Measurements from ENCODE around the gene TMEM179.

TMEM179 gene

GRCh38 chr14:104555430-104556255 lies 48.9 kb downstream of the TMEM179 start:
- DNase-seq (ENCODE audit: low spot score): no peak

DNA sequence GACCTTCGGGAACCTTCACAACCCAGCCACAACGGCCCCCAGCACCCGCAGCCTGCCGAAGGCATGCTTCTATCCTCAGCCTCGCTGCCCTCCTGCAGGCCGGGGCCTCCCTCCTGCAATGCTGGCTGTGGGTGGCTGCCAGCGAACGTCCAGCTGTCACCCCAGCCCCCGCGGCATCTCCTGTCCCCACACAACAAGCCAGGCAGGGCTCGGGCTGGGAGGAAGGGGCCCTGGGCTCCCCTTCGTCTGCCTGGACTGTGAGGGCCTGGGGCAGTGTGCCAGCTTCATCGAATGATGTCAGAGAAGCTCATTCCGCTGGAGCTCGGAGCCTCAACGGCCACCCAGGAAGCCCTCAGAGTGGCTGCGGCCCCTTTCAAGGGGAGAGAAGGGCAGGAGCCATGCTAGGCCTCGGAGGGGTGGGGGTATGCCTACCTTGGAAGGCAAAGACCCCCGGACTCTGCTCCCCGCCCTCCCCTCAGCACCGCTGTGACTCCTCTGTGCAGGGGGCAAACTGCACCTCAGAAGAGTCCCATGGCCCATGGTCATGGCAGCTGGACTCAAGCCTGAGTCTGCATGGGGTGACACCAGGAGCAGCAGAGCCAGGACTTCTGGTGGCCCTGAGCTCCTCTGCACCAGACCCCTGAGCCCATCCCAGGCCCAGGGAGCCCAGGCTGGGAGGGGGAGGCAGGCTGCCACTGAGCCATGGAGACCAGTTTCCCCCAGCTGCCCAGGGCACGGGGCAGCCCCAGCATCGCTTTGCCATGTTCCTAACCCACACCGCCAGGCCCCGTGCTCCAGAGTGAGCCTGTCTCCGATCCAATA lies 49.8 kb downstream of the TMEM179 start:
- no peak for DNase-seq (ENCODE audit: low spot score)

- no peak for DNase-seq (ENCODE audit: low spot score)
Measured at GRCh38 chr14:104554088-104554607, 50.4 kb downstream of the TMEM179 start.

- no peak for DNase-seq (ENCODE audit: low spot score)
Measured at GRCh38 chr14:104553166-104554087, 51.1 kb downstream of the TMEM179 start.

- no peak for DNase-seq (ENCODE audit: low spot score)
Measured at GRCh38 chr14:104552738-104553125, 51.8 kb downstream of the TMEM179 start.

DNA sequence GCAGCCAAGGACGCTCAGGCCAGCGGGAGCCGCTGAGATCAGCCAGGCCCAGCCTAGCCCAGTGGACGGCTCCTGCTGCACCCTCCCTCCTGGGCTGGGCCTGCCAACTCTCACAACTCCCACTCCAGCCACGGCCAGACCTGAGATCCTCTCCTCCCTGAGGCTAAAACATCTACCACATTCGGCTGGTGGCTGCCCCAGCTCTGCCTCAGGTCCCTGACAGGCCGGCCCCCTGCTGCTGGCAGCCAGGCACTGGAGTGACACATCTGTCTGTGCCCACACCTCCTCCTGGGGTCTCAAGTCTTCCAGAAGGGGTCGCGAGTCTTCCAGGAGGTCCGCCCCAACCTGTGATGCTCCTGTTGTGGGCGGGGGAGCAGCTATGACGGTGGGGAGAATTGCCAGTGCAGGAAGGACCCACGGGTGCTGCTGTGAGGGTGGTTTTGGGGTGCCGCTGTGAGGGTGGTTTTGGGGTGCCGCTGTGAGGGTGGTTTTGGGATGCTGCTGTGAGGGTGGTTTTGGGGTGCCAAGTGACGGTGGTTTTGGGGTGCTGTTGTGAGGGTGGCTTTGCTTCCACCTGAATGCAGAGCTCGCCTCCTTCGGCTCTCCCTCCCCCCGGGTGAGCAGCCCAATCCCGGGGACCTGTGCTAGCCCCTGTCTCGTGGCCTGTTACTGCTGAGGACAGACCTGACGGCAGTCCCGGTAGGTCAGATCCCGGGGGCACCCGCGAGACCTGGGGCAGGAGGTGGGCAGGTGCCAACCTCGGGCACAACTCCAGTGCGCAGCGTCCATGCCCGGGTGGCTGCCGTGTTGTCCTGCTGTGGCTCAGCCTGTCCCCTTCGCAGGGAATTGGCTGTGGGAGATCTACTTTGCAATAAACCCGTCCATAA lies 52.5 kb downstream of the TMEM179 start:
- DNase-seq (ENCODE audit: low spot score): no peak

DNA sequence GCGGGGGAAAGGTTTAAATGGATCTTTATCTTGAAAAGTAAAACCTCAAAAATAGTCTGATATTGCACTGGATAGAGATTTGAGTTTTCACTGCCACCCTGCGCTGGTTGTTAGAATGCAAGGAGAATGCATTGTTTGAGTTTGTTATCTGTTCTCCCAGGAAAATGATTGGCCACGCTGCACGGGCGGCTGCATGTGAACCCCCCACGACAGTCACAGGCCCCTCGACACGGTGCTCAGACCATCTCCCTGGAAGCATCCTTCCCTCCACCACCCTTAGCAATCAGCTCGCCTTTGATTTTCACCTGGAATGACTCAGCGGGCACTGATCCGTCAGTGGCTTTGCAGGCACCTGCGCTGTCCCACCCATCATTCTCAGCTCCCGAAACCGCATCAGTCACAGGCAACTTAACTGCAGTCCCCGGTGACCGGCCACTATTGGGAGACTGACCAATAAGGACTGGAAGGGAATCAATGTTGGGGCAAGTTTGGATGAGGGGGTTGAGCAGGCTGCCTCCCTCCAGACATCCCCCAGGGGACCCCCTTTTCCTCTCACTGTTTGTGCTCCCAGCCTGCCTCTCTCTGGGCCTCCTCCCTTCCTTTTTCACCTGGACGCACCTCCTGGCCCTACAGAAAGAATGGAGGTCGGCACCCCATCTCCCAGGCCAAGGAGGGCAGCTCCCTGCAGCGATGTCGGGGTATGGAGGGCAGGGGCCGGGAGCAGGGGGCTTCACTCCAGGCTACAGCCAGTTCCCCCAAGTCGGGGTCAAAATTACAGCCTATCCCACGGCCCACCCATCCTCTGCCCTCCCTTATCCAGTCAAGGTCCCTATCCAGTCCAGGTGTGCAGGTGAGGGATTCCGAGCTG lies 53.5 kb downstream of the TMEM179 start:
- no peak for DNase-seq (ENCODE audit: low spot score)

DNA sequence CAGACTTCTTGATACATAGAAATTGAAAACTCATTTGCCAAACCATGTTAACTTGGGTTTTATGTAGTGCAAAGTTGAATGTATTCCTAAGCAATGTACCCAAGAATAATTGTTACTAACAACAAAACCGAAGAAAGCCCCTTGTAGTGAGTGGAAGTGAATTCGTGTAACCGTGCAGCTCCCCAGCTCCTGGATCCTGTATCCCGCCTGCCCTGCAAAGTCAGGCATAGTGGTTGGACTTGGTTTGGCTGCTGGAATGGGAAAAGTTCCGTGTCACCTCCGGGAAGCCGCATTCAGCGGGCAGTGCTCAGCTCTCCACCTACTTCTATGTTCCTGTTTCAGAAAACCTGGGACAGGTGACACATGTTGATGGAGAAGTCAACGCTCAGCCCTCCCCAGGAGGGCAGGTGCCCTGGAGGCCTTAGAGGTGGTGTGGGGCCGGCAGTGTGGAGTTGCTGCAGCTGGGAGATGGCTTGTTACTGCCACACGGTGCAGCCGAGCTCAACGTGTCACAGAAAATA lies 54.2 kb downstream of the TMEM179 start:
- no peak for DNase-seq (ENCODE audit: low spot score)

GRCh38 chr14:104549536-104550339 lies 54.8 kb downstream of the TMEM179 start:
- no peak for DNase-seq (ENCODE audit: low spot score)

GRCh38 chr14:104548802-104549535 lies 55.6 kb downstream of the TMEM179 start:
- DNase-seq (ENCODE audit: low spot score): no peak

DNA sequence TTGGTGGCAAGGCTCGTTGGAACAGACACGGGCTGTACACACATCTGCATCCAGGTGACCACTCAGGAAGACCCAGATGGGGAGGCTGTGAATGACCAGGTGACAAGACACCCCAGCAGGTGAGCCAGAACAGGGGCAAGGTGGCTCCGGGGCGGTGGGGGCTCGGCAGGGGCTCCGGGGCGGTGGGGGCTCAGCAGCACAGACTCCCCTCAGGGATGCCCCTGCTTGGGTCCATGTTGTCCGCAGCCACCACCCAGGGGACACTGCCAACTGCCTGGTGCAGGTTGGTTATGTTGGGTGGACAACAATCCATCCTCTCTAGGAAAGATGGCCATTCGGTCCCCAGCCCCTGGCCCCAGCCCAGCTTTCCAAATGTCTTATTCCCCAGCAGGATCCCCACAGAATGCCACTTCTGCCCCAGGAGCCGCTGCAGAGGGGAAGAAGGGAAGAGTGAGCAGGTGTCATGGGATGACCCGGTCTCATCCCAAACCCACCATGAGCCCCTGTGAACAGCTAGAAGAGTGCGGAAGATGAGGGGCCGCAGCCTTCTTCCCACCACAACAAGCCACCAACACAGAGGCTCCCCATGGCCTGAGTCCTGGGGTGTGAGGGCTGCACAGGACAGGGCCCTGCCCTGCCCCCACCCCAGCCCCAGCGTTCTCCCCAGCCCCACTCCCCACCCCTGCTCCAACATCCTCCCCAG lies 56.4 kb downstream of the TMEM179 start:
- no peak for DNase-seq (ENCODE audit: low spot score)

- no peak for DNase-seq (ENCODE audit: low spot score)
Measured at GRCh38 chr14:104547310-104547997, 57.1 kb downstream of the TMEM179 start.

DNA sequence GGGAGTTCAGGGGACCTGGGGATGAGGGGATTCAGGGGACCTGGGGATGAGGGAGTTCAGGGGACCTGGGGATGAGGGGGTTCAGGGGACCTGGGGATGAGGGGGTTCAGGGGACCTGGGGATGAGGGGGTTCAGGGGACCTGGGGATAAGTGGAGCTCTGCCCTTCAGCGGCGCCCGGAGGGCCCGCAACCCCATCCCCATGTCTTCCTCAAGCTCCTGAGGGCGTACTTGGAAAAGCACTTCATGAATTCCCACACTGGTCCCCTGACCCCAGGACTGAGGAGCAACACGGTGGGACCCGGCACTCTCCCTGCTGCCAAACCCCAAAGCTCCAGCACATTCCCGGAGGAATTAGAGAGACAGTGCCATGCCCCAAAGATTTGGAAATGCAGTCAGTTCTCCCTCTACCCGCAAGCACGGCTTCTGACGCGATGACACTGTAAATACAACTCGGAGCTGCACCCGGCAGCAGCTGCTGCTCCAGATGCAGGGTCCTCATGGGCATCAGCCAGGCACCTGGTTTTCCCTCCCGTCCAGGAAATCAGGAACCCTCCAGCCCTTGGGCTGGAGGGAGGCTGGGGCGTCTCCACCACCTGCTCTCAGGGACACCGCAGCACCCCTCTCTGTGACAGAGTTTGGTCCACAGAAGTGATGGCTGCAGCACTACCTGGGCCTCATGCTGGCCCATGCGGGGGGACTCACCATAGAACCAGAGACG lies 57.8 kb downstream of the TMEM179 start:
- DNase-seq (ENCODE audit: low spot score): no peak

- no peak for DNase-seq (ENCODE audit: low spot score)
Measured at GRCh38 chr14:104545942-104546501, 58.5 kb downstream of the TMEM179 start.

DNA sequence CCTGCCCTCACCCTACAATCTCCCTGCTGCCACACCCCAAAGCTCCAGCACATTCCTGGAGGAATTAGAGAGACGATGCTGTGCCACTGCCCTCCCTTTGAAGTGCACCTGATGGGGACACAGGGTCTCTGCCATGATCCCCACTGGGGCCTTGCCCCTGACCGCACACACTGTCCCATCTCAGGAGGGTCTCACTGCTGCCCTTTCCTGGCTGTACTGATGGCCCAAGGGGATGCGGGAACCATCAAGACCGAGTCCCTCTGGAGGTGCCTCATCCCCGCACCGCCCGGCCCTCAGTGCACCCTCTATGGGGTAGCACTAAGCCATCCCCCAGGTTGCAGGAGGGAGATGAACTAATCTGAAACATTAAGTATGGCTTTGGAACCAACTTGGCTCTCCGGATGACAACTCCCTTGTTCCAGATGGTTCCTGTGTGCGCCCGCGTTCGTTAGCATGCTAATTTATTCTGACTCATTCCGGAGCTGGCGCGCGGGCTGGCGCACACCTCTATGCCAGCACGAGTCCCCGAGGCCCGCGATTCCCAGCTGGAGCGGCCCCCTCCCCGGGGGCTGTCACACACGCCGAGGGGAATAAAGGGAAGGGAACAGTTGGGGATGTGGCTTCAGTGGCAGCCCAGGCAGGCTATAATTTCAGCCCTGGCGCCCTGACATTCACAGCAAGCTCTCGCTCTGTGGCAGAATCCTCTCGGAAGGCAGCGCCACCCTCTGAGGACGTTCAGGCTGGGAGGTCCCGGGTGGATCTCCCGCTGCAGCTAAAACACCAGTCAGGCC lies 59.2 kb downstream of the TMEM179 start:
- DNase-seq (ENCODE audit: low spot score): no peak
